GM12872 (cell line): ENCODE measurements around the gene GPR26.

Source experiments
- TF ChIP-seq, protein P1 (sequence below): IDR thresholded peaks from 3 replicates; pipeline ENCODE4 v1.5.1; 2011; ENCODE audit warnings: low read depth, mild to moderate bottlenecking, low read length, moderate library complexity; ENCODE audit not compliant: insufficient read depth

The GPR26 gene

DNA sequence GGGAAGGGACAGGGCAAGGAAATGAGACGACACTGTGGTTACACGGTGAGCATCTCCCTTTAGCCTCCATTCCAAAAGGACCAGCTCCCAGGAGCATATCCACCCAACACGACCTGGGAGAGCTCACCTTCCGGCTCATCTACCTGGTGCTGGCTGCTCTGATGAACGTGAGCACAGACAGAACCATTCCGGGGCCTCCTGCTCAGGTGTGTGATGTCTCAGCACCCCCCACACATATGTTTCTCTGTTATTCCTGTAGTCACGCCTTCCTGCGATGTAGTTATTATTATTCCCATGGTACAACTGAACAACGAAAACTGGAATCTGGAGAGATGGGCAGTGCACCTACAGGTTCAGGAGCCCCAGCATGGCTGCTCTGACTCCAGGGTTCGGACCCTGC is 20.5 kb upstream of the GPR26 start:
- TF ChIP-seq, protein P1, sequence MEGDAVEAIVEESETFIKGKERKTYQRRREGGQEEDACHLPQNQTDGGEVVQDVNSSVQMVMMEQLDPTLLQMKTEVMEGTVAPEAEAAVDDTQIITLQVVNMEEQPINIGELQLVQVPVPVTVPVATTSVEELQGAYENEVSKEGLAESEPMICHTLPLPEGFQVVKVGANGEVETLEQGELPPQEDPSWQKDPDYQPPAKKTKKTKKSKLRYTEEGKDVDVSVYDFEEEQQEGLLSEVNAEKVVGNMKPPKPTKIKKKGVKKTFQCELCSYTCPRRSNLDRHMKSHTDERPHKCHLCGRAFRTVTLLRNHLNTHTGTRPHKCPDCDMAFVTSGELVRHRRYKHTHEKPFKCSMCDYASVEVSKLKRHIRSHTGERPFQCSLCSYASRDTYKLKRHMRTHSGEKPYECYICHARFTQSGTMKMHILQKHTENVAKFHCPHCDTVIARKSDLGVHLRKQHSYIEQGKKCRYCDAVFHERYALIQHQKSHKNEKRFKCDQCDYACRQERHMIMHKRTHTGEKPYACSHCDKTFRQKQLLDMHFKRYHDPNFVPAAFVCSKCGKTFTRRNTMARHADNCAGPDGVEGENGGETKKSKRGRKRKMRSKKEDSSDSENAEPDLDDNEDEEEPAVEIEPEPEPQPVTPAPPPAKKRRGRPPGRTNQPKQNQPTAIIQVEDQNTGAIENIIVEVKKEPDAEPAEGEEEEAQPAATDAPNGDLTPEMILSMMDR: no peak

DNA sequence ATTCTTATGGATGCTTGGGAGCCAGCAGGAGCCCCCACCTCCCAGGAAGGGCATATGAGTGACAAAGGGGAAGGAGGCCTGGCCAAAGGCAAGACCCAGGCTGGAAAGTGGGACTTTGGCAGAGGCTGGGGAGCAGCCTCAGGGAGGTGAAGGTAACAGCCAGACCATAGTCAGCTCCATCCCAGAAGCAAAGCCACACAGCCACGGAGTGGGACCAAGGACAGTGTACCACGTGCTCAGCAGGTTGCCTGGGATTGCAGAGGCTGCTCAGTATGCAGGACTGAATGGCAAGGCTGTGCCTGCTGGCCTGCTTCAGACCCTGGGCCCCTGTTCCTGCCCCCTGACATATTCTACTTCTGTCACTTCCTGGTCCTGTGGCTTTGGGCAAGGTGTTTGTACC is 17.6 kb upstream of the GPR26 start:
- TF ChIP-seq, protein P1: no peak

DNA sequence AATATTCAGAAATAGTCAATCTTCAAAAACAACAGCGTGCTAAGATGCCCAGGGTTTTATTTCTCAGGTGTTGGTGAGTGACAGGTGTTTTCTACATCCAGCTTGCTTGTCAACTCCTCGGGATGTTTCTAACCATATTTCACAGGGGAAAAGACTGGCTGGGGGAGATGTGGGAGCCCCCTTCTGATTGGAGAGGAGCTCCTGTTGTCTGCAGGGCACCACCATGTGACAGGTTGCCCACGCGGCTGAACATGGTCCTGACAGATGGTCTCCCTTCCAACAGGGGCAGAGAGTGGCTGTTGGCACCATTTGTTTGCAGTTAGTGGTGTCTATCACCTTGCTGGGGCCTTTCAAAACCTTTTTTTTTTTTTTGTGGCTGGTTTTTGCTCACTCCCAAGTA is 16.5 kb upstream of the GPR26 start:
- TF ChIP-seq, protein P1: no peak

DNA sequence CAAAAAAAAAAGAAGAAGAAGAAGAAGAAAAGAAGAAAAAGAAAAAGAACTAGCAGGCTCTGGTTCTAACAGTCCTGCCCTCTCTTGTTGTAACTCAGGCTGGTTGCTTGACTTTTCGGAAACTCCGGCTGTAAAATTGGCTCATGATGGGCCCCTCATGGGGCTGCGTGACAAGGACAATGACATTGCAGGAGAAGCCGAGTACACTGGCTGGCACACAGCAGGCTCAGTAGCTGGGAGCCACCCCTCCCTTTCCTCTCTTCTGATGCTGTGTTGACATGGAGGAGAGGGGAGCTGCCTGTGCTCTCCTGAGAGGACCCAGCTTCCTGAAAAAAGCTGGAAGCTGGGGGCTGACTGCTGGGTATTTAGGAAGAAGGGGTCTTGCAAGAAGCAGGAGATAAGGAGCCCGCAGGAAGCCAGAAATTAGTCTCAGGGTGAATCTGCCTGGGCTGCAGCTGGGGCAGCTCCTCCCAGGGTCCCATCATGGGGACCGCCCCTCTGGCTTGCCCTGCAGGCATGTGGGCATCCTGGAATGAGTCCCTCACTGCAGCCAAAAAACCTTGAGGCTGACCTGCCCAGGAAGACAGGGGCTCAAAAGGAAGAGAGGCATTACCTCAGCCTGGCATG is 14.6 kb upstream of the GPR26 start:
- TF ChIP-seq, protein P1: no peak

DNA sequence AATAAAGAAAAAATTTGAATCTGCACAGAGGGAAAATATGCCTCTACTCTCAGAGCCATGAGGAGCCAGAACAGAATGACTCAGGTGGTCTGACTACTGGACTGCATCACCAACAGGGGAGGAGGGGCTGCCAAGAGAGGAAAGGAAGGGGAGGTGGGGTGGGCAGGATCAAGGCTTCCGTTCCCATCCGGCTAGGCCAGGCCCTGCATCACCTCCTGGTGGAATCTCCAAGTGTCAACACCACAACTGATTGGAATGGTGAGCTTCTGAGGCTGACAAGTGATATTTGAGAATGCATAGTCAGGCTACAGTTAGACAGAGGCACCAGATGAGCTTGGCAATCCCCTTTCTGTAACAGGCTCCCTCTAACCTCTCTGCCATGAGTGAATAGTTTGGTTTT is 10.4 kb upstream of the GPR26 start:
- TF ChIP-seq, protein P1: no peak

DNA sequence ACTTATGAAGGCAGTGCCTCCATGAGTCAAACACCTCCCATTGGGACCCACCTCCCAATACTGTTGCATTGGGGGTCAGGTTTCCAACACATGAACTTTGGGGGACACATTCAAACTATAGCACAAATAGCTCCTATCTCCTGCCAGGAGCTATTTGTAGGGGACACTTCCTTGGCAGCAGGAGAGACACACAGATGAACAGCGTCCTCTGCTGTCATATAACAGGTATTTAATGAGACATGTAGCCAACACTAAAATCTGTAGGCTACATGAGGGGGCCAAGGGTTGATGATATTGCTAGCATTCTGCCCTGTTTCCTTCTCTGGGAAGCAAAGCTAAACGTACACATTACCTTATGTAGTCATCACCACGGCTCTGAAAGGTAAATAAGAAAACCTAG is 2.6 kb upstream of the GPR26 start:
- TF ChIP-seq, protein P1: no peak

DNA sequence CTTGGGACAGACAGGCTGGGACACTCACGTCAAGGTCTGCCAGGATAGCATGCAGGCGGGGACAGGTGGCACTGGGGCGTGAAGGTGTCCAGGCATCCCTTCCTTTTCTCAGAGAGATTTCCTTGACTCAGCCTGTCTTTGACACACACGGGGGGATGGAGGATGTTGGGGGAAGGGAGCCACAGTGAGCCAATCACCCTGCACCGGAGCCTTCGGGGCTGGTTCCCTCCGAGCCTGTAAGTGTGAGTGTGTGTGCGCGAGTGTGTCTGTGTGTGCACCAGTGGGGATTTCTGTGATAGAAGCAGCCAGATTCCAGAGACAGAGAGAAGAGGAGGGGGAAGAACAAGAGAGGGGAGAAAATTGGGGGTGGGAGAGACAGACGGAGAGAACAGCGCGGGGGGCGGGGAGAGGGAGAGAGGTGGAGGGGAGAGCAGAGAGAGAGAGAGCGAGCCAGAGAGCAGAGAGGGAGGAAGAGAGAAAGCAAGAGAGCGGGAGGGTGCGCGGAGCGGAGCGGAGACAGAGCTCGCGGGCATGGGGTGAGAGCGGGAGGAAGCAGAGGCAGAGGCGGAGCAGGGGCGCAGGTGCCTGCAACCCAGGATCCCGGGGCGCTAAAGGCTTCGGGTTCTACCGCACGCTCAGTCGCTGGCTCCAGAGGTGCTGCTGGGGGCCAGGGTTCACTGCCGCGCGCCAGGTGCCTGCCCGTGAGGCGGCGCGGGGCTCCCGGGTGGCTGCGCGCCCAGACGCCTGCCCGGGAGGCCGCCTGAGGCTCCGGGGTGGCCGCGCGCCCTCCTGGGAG is 466 bp upstream of the GPR26 start:
- TF ChIP-seq, protein P1: no peak
